Uterus (tissue), 2 donors: ENCODE results near the gene NRXN3.

ENCODE experiments used
- POLR2A ChIP-seq, 2 donors: fragments of 450-650 bp; IDR thresholded peaks; one replicate each; pipeline ENCODE4 v1.6.1; 2016; ENCODE audit warnings: antibody characterized with exemption in 2 of 2, mild to moderate bottlenecking in 1 of 2, moderate library complexity in 1 of 2
- TF ChIP-seq, protein P1 (sequence below), 4 experiments: fragments of 200-600 bp in 2 of 4; fragments of 450-650 bp in 2 of 4; sonication (generic) in 2 of 4; IDR thresholded peaks; one replicate each; pipeline ENCODE4 v1.5.1; 2016 to 2019; ENCODE audit warnings: antibody characterized with exemption in 4 of 4, mild to moderate bottlenecking in 2 of 4, moderate library complexity in 1 of 4

- TF ChIP-seq, protein P1, sequence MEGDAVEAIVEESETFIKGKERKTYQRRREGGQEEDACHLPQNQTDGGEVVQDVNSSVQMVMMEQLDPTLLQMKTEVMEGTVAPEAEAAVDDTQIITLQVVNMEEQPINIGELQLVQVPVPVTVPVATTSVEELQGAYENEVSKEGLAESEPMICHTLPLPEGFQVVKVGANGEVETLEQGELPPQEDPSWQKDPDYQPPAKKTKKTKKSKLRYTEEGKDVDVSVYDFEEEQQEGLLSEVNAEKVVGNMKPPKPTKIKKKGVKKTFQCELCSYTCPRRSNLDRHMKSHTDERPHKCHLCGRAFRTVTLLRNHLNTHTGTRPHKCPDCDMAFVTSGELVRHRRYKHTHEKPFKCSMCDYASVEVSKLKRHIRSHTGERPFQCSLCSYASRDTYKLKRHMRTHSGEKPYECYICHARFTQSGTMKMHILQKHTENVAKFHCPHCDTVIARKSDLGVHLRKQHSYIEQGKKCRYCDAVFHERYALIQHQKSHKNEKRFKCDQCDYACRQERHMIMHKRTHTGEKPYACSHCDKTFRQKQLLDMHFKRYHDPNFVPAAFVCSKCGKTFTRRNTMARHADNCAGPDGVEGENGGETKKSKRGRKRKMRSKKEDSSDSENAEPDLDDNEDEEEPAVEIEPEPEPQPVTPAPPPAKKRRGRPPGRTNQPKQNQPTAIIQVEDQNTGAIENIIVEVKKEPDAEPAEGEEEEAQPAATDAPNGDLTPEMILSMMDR (IDR thresholded peaks at IDR 0.05), result no peak
- TF ChIP-seq POLR2A (IDR thresholded peaks at IDR 0.05), result no peak
Measured at GRCh38 chr14:78524766-78525165, 354.6 kb downstream of the NRXN3 start.
